ENCODE results near the gene POMT1.

POMT1 gene

GRCh38 chr9:131552030-131552429, 49.3 kb downstream of the POMT1 start:
- H3K36me3 ChIP-seq: no peaks in the 10 kb centered on the region
- H3K27ac ChIP-seq: no peak overlapping the region
- peaks cover 89% of the 10 kb centered on the region for H3K27me3 ChIP-seq
- no peaks in the 10 kb centered on the region for H3K9me3 ChIP-seq
- H3K4me3 ChIP-seq (ENCODE audit: low read depth in 1 of 2, low read length in 1 of 2): no peak overlapping the region
- H3K4me1 ChIP-seq (ENCODE audit: control insufficient read depth in 1 of 2, insufficient read depth in 1 of 2, low read depth in 1 of 2, low read length in 1 of 2): no peaks in the 10 kb centered on the region
- TF ChIP-seq, protein P1, sequence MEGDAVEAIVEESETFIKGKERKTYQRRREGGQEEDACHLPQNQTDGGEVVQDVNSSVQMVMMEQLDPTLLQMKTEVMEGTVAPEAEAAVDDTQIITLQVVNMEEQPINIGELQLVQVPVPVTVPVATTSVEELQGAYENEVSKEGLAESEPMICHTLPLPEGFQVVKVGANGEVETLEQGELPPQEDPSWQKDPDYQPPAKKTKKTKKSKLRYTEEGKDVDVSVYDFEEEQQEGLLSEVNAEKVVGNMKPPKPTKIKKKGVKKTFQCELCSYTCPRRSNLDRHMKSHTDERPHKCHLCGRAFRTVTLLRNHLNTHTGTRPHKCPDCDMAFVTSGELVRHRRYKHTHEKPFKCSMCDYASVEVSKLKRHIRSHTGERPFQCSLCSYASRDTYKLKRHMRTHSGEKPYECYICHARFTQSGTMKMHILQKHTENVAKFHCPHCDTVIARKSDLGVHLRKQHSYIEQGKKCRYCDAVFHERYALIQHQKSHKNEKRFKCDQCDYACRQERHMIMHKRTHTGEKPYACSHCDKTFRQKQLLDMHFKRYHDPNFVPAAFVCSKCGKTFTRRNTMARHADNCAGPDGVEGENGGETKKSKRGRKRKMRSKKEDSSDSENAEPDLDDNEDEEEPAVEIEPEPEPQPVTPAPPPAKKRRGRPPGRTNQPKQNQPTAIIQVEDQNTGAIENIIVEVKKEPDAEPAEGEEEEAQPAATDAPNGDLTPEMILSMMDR (IDR thresholded peaks at IDR 0.05): no peak

DNA sequence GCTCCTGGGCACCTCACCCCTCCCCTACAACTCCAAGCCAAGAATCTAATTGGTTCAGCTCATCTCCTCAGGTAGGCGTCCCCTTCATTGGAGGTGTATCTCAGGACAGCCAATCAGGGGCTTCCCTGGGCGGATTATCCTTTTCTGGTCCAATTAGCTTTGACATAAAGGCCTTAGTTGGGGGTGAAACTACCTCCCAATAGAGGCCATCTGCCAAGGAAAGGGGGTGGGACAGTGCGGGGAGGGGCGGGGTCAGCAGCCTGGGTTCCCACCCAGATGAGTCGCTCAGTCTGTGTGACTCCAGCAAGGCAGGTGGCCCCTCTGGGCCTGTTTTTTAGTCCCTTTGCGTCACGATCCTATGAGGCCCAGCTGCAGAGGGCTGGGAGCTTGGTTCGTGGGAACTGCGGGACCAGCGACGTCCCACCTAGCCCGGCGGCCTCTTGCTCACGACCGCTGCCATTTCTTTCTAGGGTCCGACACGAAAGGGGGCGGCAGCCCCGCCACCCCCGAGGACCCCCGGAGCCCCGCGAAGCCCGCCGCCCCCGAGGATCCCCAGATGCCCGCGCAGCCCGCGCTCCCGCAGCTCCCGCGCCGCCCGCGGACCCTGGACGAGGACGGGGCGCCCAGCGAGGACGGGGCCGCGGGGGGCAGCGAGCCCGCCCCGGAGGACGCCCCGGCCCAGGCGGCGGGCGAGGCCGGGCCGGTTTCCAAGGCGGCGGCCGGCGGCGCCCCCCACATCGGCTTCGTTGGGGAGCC, 51.5 kb downstream of the POMT1 start:
- no peaks in the 10 kb centered on the region for H3K9me3 ChIP-seq
- no peak overlapping the region for H3K4me3 ChIP-seq (ENCODE audit: low read depth in 1 of 2, low read length in 1 of 2)

GRCh38 chr9:131554843-131555351, 52.2 kb downstream of the POMT1 start:
- H3K36me3 ChIP-seq: no peaks in the 10 kb centered on the region
- no peaks in the 10 kb centered on the region for H3K4me1 ChIP-seq (ENCODE audit: control insufficient read depth in 1 of 2, insufficient read depth in 1 of 2, low read depth in 1 of 2, low read length in 1 of 2)
- no peaks in the 10 kb centered on the region for H3K9me3 ChIP-seq
- TF ChIP-seq, protein P1 (IDR thresholded peaks at IDR 0.05): no peak
- peaks cover 61% of the 10 kb centered on the region for H3K27me3 ChIP-seq
- H3K4me3 ChIP-seq (ENCODE audit: low read depth in 1 of 2, low read length in 1 of 2): no peak overlapping the region
- no peak overlapping the region for H3K27ac ChIP-seq

More for the DNA sequence above, 51.5 kb downstream of the POMT1 start:
- TF ChIP-seq, protein P1 (IDR thresholded peaks at IDR 0.05): no peak
- H3K4me1 ChIP-seq (ENCODE audit: control insufficient read depth in 1 of 2, insufficient read depth in 1 of 2, low read depth in 1 of 2, low read length in 1 of 2): no peaks in the 10 kb centered on the region
- H3K27ac ChIP-seq: no peak overlapping the region
- H3K36me3 ChIP-seq: no peaks in the 10 kb centered on the region
- H3K27me3 ChIP-seq: peaks cover 67% of the 10 kb centered on the region

DNA sequence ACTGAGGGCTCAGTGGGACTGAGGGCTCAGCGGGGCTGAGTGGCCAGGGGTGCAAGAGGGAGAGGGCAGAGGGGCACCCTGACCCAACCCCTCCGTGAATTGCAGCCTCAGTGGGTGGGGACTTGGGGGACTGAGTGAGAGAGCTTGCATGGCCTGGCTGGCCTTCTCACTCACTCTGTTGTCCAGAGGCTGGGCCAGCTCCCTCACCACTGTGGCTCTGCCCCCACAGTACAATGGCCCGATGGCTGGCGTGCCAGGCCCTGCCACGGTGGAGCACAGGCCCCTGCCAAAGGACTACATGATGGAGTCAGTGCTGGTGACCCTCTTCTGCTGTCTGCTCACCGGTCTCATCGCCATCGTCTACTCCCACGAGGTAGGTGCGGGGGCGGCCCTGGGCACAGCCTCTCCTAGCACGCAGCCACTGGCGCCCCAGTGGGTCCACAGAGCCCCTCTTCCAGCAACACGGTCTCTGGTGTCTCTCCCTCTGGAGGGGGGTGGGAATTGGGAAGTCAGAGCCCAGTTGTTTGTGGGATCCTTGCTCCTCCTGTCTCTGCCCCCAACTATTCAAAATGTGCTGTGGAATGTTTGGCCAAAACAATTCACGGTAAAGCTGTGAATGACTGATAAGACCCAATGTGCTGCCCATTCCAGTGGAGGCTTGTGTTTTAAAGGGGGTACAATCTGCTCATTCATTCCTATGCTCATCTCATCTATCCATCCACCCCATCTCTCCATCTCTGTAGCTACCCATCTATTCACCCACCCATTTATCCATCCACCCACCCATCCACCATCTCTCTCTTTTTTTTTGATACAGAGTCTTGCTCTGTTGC, 53.3 kb downstream of the POMT1 start:
- H3K4me3 ChIP-seq (ENCODE audit: low read depth in 1 of 2, low read length in 1 of 2): no peak overlapping the region
- H3K36me3 ChIP-seq: no peaks in the 10 kb centered on the region
- H3K4me1 ChIP-seq (ENCODE audit: control insufficient read depth in 1 of 2, insufficient read depth in 1 of 2, low read depth in 1 of 2, low read length in 1 of 2): no peaks in the 10 kb centered on the region
- TF ChIP-seq, protein P1 (IDR thresholded peaks at IDR 0.05): no peak
- H3K27me3 ChIP-seq: peaks cover 55% of the 10 kb centered on the region
- H3K27ac ChIP-seq: no peak overlapping the region
- no peaks in the 10 kb centered on the region for H3K9me3 ChIP-seq

- H3K4me3 ChIP-seq (ENCODE audit: low read depth in 1 of 2, low read length in 1 of 2): no peak overlapping the region
- H3K36me3 ChIP-seq: no peaks in the 10 kb centered on the region
- H3K27ac ChIP-seq: no peak overlapping the region
- H3K27me3 ChIP-seq: peaks cover 41% of the 10 kb centered on the region
- TF ChIP-seq, protein P1 (IDR thresholded peaks at IDR 0.05): no peak
- H3K4me1 ChIP-seq (ENCODE audit: control insufficient read depth in 1 of 2, insufficient read depth in 1 of 2, low read depth in 1 of 2, low read length in 1 of 2): no peaks in the 10 kb centered on the region
- H3K9me3 ChIP-seq: no peaks in the 10 kb centered on the region
These were observed 55.3 kb downstream of the POMT1 start for GRCh38 chr9:131557855-131558548.

Measured in neutrophil (primary cell).